H1 (cell line): Measurements from ENCODE around the gene CD99. TPM values are rescaled to one million over a fixed set of nuclear protein-coding genes. Genes with fewer than 3 reads are reported as not detected.

Experiments used
- CTCF ChIA-PET: fragments of 300-600 bp; sonication (Branson Sonifier 250); formaldehyde crosslinking; loops from one replicate; lab custom pipeline; 2021; ENCODE audit not compliant: partially characterized antibody; lab: Charles Lee
- POLR2A ChIA-PET: fragments of 300-600 bp; sonication (Branson Sonifier 250); formaldehyde crosslinking; loops from one replicate; lab custom pipeline; 2021; ENCODE audit warnings: inconsistent platforms; ENCODE audit not compliant: partially characterized antibody; lab: Charles Lee
- DNase-seq, 2 experiments: peaks; one replicate each; pipeline versions ENCODE4 v3.0.0 to v3.0.0-alpha.2; 2010 to 2022; ENCODE audit warnings: low spot score in 2 of 2, low read depth in 1 of 2, mixed read lengths in 1 of 2
- FAIRE-seq: peaks from 2 replicates; lab custom pipeline; 2011; peaks lifted over from hg19 to GRCh38; lab: Jason Lieb, UNC
- H2AFZ ChIP-seq: 2 replicates; pipeline ENCODE4 v1.8.1; 2012; ENCODE audit warnings: low read length, inconsistent platforms
- H2AK5ac ChIP-seq: 2 replicates; pipeline ENCODE4 v1.6.1; 2013; ENCODE audit warnings: low read depth, low read length
- H2BK120ac ChIP-seq: replicated peaks from 2 replicates; pipeline ENCODE3; 2013; ENCODE audit warnings: low read depth, low read length, inconsistent platforms
- H2BK12ac ChIP-seq: 2 replicates; pipeline ENCODE4 v1.6.1; 2013; ENCODE audit warnings: low read depth, low read length
- H2BK15ac ChIP-seq: 2 replicates; pipeline ENCODE4 v1.6.1; 2013; ENCODE audit warnings: low read length
- H2BK20ac ChIP-seq: 2 replicates; pipeline ENCODE4 v1.6.1; 2013; ENCODE audit warnings: low read length
- H2BK5ac ChIP-seq: 2 replicates; pipeline ENCODE4 v1.6.1; 2013; ENCODE audit warnings: low read depth, low read length
- H3K14ac ChIP-seq: 2 replicates; pipeline ENCODE4 v1.6.1; 2013; ENCODE audit warnings: inconsistent platforms; ENCODE audit not compliant: insufficient read length
- H3K18ac ChIP-seq: 2 replicates; pipeline ENCODE4 v1.6.1; 2013; ENCODE audit warnings: low read length; ENCODE audit errors: extremely low read depth
- H3K23ac ChIP-seq: 2 replicates; pipeline ENCODE4 v1.6.1; 2013; ENCODE audit warnings: inconsistent platforms; ENCODE audit not compliant: insufficient read length
- H3K23me2 ChIP-seq: 2 replicates; pipeline ENCODE4 v1.6.1; 2013; ENCODE audit warnings: low read depth, low read length
- H3K27ac ChIP-seq: 2 replicates; pipeline ENCODE4 v1.6.1; 2011; ENCODE audit warnings: low read depth, low read length, inconsistent platforms
- H3K27me3 ChIP-seq, 4 experiments: replicated peaks in 1 of 4; 1 replicate in 1 of 4; 2 replicates in 3 of 4; pipeline versions ENCODE4 v1.6.1 to v1.8.1; 2011 to 2013; ENCODE audit warnings: low read length in 3 of 4, mild to moderate bottlenecking in 3 of 4, inconsistent platforms in 2 of 4, mixed read lengths in 2 of 4, moderate library complexity in 1 of 4; ENCODE audit not compliant: control insufficient read depth in 3 of 4, insufficient read depth in 3 of 4; ENCODE audit errors: extremely low read depth in 1 of 4
- H3K36me3 ChIP-seq, 4 experiments: 2 replicates each; pipeline versions ENCODE4 v1.6.1 to v1.8.1; 2011 to 2013; ENCODE audit warnings: mild to moderate bottlenecking in 4 of 4, low read length in 3 of 4, moderate library complexity in 2 of 4, control low read depth in 1 of 4, inconsistent platforms in 1 of 4; ENCODE audit not compliant: insufficient read depth in 4 of 4, control insufficient read depth in 2 of 4
- H3K4ac ChIP-seq: replicated peaks from 2 replicates; pipeline ENCODE3; 2013; ENCODE audit warnings: low read length, low read depth, mixed read lengths, inconsistent platforms; ENCODE audit not compliant: insufficient read length
- H3K4me1 ChIP-seq, 4 experiments: replicated peaks in 1 of 4; 1 replicate in 1 of 4; 2 replicates in 3 of 4; pipeline versions ENCODE4 v1.6.1 to v1.8.1; 2011 to 2013; ENCODE audit warnings: low read length in 3 of 4, inconsistent platforms in 2 of 4, mixed read lengths in 1 of 4; ENCODE audit not compliant: insufficient read depth in 4 of 4, control insufficient read depth in 3 of 4
- H3K4me2 ChIP-seq, 2 experiments: 2 replicates each; pipeline versions ENCODE4 v1.6.1 to v1.8.1; 2011 to 2013; ENCODE audit warnings: low read depth in 2 of 2, low read length in 2 of 2, control low read depth in 1 of 2, inconsistent platforms in 1 of 2, mild to moderate bottlenecking in 1 of 2; ENCODE audit not compliant: insufficient read depth in 1 of 2
- H3K4me3 ChIP-seq, 4 experiments: fragments of 200-600, 300-600 bp in 1 of 4; sonication (generic), shearing (Covaris generic), sonication (Bioruptor Twin) in 1 of 4; 2 replicates each; pipeline versions ENCODE4 v1.5.1 to v1.8.1; 2011 to 2016; ENCODE audit warnings: low read length in 4 of 4, low read depth in 3 of 4, control low read depth in 2 of 4, inconsistent platforms in 2 of 4, mild to moderate bottlenecking in 2 of 4, mixed read lengths in 1 of 4, moderate library complexity in 1 of 4; ENCODE audit not compliant: insufficient read depth in 2 of 4; ENCODE audit errors: extremely low read depth in 1 of 4
- H3K56ac ChIP-seq: replicated peaks from 2 replicates; pipeline ENCODE3; 2013; ENCODE audit warnings: low read depth, mild to moderate bottlenecking, mixed read lengths, low read length, inconsistent platforms; ENCODE audit not compliant: insufficient read length
- H3K79me1 ChIP-seq: 2 replicates; pipeline ENCODE4 v1.6.1; 2013; ENCODE audit warnings: low read depth, low read length, control low read depth
- H3K79me2 ChIP-seq, 2 experiments: 2 replicates each; pipeline versions ENCODE4 v1.6.1 to v1.8.1; 2012 to 2013; ENCODE audit warnings: low read length in 2 of 2, mild to moderate bottlenecking in 2 of 2, inconsistent platforms in 1 of 2; ENCODE audit not compliant: insufficient read depth in 2 of 2, control insufficient read depth in 1 of 2
- H3K9ac ChIP-seq, 4 experiments: replicated peaks in 1 of 4; 1 replicate in 1 of 4; 2 replicates in 3 of 4; pipeline versions ENCODE4 v1.6.1 to v1.8.1; 2011 to 2013; ENCODE audit warnings: low read depth in 3 of 4, low read length in 3 of 4, control low read depth in 2 of 4, mild to moderate bottlenecking in 2 of 4, moderate library complexity in 2 of 4, inconsistent platforms in 1 of 4; ENCODE audit errors: extremely low read depth in 1 of 4
- H3K9me3 ChIP-seq, 2 experiments: 2 replicates each; pipeline versions ENCODE4 v1.6.1 to v1.8.1; 2012 to 2013; ENCODE audit warnings: mild to moderate bottlenecking in 2 of 2, moderate library complexity in 2 of 2, control low read depth in 1 of 2, inconsistent platforms in 1 of 2, low read depth in 1 of 2, low read length in 1 of 2, mixed read lengths in 1 of 2; ENCODE audit not compliant: insufficient read depth in 2 of 2
- H4K20me1 ChIP-seq, 2 experiments: replicated peaks in 1 of 2; 2 replicates each; pipeline versions ENCODE3 to v1.8.1; 2011 to 2013; ENCODE audit warnings: inconsistent platforms in 2 of 2, low read length in 2 of 2, mild to moderate bottlenecking in 1 of 2; ENCODE audit not compliant: insufficient read depth in 2 of 2, control insufficient read depth in 1 of 2
- H4K5ac ChIP-seq: 2 replicates; pipeline ENCODE4 v1.6.1; 2013; ENCODE audit warnings: low read length, low read depth, mixed read lengths, inconsistent platforms; ENCODE audit not compliant: insufficient read length
- H4K8ac ChIP-seq: 2 replicates; pipeline ENCODE4 v1.8.0; 2013; ENCODE audit warnings: mild to moderate bottlenecking, moderate library complexity, low read length, inconsistent platforms; ENCODE audit not compliant: insufficient read depth; ENCODE audit errors: extremely low read depth
- H4K91ac ChIP-seq: replicated peaks from 2 replicates; pipeline ENCODE3; 2013; ENCODE audit warnings: low read length, mixed read lengths, inconsistent platforms; ENCODE audit not compliant: insufficient read length
- BRCA1 ChIP-seq: IDR thresholded peaks from 2 replicates; pipeline ENCODE4 v1.6.1; 2012; ENCODE audit warnings: low read depth, low read length, improper control_type of control experiment
- CBX8 ChIP-seq: fragments of 300-800, 300-1000 bp; sonication (generic); IDR thresholded peaks from 2 replicates; pipeline ENCODE4 v1.7.1; 2016; ENCODE audit warnings: low read depth, low read length, borderline replicate concordance
- CREB1 ChIP-seq: IDR thresholded peaks from 2 replicates; pipeline ENCODE4 v1.6.1; 2012; ENCODE audit warnings: inconsistent platforms
- CTBP2 ChIP-seq: IDR thresholded peaks from 2 replicates; pipeline ENCODE4 v1.7.0; 2011; ENCODE audit warnings: borderline replicate concordance, mild to moderate bottlenecking, moderate library complexity, mixed read lengths, low read length; ENCODE audit not compliant: insufficient read depth, insufficient read length
- FOSL1 ChIP-seq: IDR thresholded peaks from 2 replicates; pipeline ENCODE4 v1.6.1; 2011; ENCODE audit warnings: mild to moderate bottlenecking, low read depth, low read length, moderate library complexity; ENCODE audit not compliant: insufficient read depth
- GABPA ChIP-seq: IDR thresholded peaks from 2 replicates; pipeline ENCODE4 v1.6.1; 2011; ENCODE audit warnings: mild to moderate bottlenecking, low read length, moderate library complexity, borderline replicate concordance; ENCODE audit not compliant: insufficient read depth
- JUN ChIP-seq: IDR thresholded peaks from 2 replicates; pipeline ENCODE4 v1.6.1; 2011; ENCODE audit warnings: low read depth, mild to moderate bottlenecking, improper control_type of control experiment, low read length
- PHF8 ChIP-seq: fragments of 200-600 bp; sonication (generic); conservative IDR thresholded peaks from 2 replicates; pipeline ENCODE4 v1.7.1; 2012; ENCODE audit warnings: low read depth, mild to moderate bottlenecking, inconsistent platforms, low read length, moderate library complexity
- RBBP5 ChIP-seq: IDR thresholded peaks from 2 replicates; pipeline ENCODE4 v1.7.1; 2012; ENCODE audit warnings: low read depth, mild to moderate bottlenecking, inconsistent platforms, low read length, moderate library complexity, borderline replicate concordance
- SIRT6 ChIP-seq: IDR thresholded peaks from one replicate; pipeline ENCODE4 v1.7.1; 2012; ENCODE audit warnings: low read length, inconsistent platforms
- SIX5 ChIP-seq: IDR thresholded peaks from 2 replicates; pipeline ENCODE4 v1.6.1; 2011; ENCODE audit warnings: mild to moderate bottlenecking, low read depth, low read length
- TAF1 ChIP-seq: IDR thresholded peaks from 2 replicates; pipeline ENCODE4 v1.6.1; 2011; ENCODE audit warnings: mild to moderate bottlenecking, low read depth, low read length
- ZNF274 ChIP-seq: IDR thresholded peaks from 2 replicates; pipeline ENCODE4 v1.7.0; 2012; ENCODE audit warnings: low read length, borderline replicate concordance; ENCODE audit errors: extremely low read depth
- WGBS, 2 experiments: shearing (Covaris generic) in 1 of 2; methylation state at CpG; one replicate each; pipeline versions ENCODE4 v1.1.6 to v1.1.7; 2013 to 2015; ENCODE audit warnings: low lambda C conversion rate in 2 of 2, mixed read lengths in 2 of 2, inconsistent platforms in 1 of 2, low coverage in 1 of 2, missing lambda C conversion rate in 1 of 2; ENCODE audit not compliant: insufficient replicate concordance in 2 of 2, insufficient coverage in 1 of 2, insufficient read length in 1 of 2; ENCODE audit errors: extremely low coverage in 1 of 2, missing lambda C conversion rate in 1 of 2; 5-methylcytosine and 5-hydroxymethylcytosine counted together
- polyA plus RNA-seq, 7 experiments: library from polyadenylated mRNA; depleted of rRNA in 3 of 7; stranded (reverse) in 5 of 7; unstranded in 2 of 7; fragments of >200 nt in 5 of 7; fragments of 200-250 nt in 2 of 7; gene quantifications; 1 replicate in 5 of 7; 2 replicates in 1 of 7; 4 replicates in 1 of 7; pipeline versions ENCODE4 v1.2.1 to v1.2.3, GENCODE V29; 2011 to 2013; ENCODE audit warnings: missing spikeins in 2 of 7, mixed read lengths in 2 of 7
- total RNA-seq: library from RNA; stranded (reverse); fragmentation: NEBNext Ultra II Directional; extraction: Animal tissue kit (Norgen Biotek cat#: 25700); gene quantifications from 2 replicates; pipeline ENCODE4 v1.2.1, GENCODE V29; 2021

CD99 gene
- total and polyA plus RNA-seq, 2 of the 8 experiments (the other 6 are each of a cell fraction or from before 2014, with no cell fraction given): 30.1 to 47.8 TPM

GRCh38 chrX:2694914-2695267, 3.8 kb downstream of the CD99 start:
- H3K27ac ChIP-seq: no peak overlapping the region

More at GRCh38 chrX:2694914-2695267, 3.8 kb downstream of the CD99 start:
- Histone ChIP-seq H3K4me2 (no peak overlapping the region), H2BK15ac (no peak overlapping the region), H3K4me3 (no peak overlapping the region), H3K4ac (no peak overlapping the region), H2BK20ac (no peak overlapping the region), H3K56ac (no peak overlapping the region), H3K23ac (no peak overlapping the region), H3K27me3 (peaks cover 0 to 41% (median 32%) of the 10 kb centered on the region in 4 experiments; a peak in 6 of 7 replicates), H2BK5ac (no peak overlapping the region), H3K79me2 (peaks cover 0 to 4% of the 10 kb centered on the region in 2 experiments; a peak in 2 of 4 replicates), H3K79me1 (no peaks in the 10 kb centered on the region), H4K91ac (no peak overlapping the region), H3K23me2 (peaks cover 8% of the 10 kb centered on the region; the same call in 1 of the 2 replicates), H2AFZ (no peak overlapping the region), H4K20me1 (peaks cover 2 to 7% of the 10 kb centered on the region in 2 experiments), H3K36me3 (peaks cover 0 to 1% (median 0%) of the 10 kb centered on the region in 4 experiments; a peak in 2 of 8 replicates), H2BK12ac (no peak overlapping the region), H3K18ac (no peak overlapping the region), H2BK120ac (no peak overlapping the region), H4K8ac (no peak overlapping the region), H2AK5ac (no peak overlapping the region), H3K9me3 (no peaks in the 10 kb centered on the region), H3K4me1 (peaks cover 0 to 2% (median under 1%) of the 10 kb centered on the region in 4 experiments; a peak in 2 of 7 replicates), H3K14ac (no peak overlapping the region), H3K9ac (no peak overlapping the region), H4K5ac (no peak overlapping the region)
- FAIRE-seq (no peak), DNase-seq (no peak)
- no peak for TF ChIP-seq PHF8
- TF ChIP-seq CTBP2: no peak
- TF ChIP-seq RBBP5: no peak
- TF ChIP-seq FOSL1: no peak
- TF ChIP-seq BRCA1: no peak
- TF ChIP-seq CBX8: no peak
- TF ChIP-seq ZNF274: no peak
- no peak for TF ChIP-seq JUN
- no peak for TF ChIP-seq GABPA
- TF ChIP-seq TAF1: no peak
- no peak for TF ChIP-seq SIX5
- no peak for TF ChIP-seq SIRT6
- TF ChIP-seq CREB1: no peak
- WGBS, 2 experiments: 80% methylated on average over 7 of the region's 7 CpGs; no CpG with 5 or more reads in 1 of the 2 experiments
- CTCF ChIA-PET: no interaction called here
- POLR2A ChIA-PET: no interaction called here
